HG02970 (cell line): ENCODE data around the gene AMOTL2.

Experiments
- ATAC-seq: cut with Tn5 transposase; IDR thresholded peaks from one replicate; pipeline ENCODE4 v1.9.1; 2021; ENCODE audit warnings: mild to moderate bottlenecking, moderate library complexity, moderate number of reproducible peaks; ENCODE audit not compliant: unreplicated experiment, low FRiP score

Gene AMOTL2

DNA sequence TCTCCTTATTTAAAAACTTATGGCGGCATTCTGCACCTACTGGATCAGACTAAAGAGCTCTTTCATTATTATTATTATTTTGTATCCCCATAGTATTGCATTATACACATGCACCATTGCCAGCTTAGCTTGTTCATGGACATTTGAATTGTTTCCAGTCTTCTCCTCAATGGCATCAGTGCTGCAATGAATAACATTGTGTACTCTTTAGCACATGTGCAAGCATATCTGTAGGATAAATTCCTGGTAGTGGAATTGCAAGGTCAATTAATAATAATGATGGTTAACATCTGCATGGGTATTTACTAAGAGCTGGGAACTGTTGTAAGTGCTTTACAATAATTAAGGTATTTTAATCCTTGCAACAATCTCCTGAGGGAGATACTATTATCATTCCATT, 52.0 kb downstream of the AMOTL2 start:
- ATAC-seq, result no peak

DNA sequence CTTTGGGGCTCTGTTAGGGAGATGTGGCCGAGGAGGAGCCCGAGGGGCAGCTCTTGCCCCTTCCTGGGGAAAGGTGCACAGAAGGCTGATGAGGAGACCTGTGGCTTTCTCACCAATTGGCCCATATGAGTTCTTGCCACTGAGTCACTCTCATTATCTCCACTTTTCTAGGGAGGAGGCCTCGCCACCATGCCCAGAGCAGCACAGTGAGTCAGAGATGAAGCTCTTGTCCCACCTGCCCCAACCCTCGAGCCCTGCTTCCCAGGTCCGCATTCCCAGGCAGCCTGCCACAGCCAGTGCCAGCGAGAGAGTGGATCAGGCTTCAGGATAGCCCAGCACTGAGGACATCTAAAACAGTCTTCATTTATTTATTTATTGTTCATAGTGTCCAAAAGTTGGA, 53.5 kb downstream of the AMOTL2 start:
- ATAC-seq, result no peak

DNA sequence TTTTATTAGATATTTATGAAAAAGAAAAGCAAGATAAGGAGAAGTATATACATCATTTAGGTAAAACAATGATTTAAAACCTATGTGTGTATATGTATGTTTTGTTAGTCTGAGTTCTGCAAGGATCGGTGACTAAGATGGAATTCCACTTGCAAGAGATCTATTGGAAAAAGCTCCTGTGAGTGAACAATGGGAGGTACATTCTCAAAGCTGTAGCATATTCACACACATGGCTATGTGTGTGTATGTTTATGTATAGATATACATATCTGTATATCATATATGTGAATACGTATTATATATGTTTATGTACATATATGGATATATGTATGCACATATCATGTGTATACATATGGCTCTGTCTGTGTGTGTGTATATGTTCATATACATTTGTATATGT, 54.3 kb downstream of the AMOTL2 start:
- no peak for ATAC-seq

DNA sequence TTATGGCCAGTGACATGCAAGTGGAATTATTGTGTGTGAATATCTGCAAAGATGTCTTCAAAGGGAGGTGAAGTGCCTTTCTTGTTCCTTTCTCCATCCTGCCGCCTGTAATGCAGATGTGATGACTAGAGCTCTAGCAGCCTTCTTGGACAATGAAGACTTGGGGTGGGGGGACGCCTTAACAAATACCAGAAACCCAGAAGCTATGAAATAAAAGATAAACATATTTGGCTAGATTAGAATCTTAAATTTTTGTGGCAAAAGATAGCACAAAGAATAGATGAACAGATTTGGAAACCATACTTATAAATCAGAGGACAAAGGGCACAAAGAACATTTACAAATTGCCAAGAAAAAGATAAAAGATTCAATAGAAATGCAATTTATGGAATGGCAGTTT, 56.1 kb downstream of the AMOTL2 start:
- no peak for ATAC-seq

DNA sequence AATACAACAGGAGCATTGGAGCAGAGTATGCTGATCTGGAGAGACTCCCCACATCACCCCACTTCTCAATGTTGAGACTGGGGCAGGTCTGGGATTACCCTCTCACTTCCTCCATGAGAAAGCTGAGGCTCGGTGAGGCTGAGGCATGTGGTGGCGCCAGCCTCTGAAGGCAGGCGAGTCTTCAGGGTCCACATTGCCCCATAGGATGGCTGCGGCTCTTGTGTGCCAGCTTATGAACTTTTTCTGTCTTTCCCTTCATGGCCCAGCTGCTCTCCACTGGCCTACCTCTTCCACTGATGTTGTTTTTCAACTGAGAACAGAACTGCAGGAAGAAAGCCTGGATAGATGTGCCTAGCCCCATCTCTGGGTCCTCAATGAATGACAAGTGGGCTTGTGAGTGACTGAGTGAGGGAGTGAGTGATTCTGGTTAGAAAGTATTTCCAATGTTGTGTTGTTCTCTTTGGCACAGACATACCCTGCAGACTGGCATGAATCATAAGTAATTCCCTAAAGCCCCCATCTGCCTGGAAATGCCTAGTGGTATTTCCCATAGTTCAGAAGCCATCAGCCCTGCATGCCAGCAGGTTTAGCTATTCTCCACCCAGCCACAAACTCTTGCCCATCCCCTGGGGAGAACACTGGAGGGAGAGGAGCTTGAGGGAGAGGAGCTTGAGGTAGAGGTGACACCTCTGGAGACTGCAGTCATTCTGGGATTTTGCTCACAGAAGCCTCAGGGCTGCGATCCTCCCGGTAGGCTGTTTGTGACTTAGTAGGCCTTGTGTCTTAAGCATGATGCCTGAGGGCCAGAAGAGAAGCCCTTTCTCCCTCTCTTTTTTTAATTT, 56.9 kb downstream of the AMOTL2 start:
- no peak for ATAC-seq

DNA sequence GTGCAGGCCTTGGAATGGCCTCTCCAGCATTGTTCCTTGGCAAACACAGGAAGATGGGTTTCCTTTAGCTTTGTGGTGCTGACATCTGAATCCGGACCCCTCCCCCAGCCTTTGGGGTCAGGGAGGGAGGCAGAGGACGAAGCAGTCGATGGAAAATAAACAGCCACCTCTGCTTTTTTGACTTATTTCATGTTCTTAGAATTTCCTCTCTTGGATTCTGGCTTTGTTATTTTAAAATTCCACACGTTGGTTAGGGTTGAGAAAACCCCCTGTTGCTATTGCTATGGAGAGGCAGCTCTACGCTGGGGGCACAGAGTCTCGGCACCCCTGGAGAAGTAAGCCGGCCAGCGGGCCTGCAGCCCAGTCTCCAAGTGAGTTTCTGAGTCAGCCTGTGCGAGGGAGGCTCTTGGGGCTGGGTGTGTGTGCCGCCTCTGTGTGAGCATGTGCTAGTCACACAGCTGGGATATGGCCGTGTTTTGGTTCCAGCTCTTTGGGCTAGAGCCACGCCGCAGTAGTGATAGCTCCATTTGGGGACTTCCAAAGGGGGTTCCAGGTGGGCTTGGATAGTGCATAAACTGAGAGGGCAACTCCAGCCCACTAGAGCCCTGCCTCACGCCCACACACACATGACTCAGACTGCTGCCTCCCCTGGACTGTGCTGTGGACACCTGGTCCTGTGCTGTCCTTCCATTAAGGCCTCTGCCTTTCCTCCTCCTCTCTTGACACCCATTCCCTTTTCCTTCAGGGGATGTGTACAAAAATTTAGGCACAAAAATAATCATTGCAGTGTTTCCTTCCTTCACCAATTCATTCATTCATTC, 58.8 kb downstream of the AMOTL2 start:
- ATAC-seq, result no peak

DNA sequence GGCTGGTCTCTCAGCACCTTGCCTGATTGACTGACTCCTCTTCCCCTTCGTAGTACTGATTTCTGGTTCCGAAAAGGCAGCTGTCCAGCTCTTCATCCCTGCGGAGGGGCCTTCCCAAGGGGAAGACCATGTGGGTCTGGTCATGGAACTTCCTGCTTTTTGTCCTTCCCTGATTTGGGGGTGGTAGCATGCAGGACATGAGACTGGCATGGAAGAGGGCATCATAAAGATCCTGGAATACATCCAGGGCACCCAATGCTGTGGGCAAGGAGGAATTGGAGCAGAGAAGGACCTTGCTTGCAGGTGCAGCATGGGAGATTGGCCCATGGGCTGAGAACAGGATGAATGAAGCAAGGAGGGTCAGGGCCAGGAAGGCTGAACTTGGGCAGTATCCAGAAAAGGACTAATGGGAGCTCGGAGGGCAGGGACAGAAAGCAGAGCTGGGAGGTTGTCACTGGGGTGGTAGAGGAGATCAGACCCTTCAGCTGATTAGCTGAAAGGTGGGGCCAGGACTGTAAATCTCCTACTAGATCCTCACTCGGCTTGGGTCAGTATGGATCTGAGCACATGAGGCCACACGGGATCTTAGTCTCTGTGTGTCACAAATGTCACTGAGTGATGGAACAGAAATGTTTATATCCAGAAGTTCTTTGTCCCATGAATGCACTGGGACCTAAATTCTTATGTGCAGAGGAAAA, 59.5 kb downstream of the AMOTL2 start:
- no peak for ATAC-seq

DNA sequence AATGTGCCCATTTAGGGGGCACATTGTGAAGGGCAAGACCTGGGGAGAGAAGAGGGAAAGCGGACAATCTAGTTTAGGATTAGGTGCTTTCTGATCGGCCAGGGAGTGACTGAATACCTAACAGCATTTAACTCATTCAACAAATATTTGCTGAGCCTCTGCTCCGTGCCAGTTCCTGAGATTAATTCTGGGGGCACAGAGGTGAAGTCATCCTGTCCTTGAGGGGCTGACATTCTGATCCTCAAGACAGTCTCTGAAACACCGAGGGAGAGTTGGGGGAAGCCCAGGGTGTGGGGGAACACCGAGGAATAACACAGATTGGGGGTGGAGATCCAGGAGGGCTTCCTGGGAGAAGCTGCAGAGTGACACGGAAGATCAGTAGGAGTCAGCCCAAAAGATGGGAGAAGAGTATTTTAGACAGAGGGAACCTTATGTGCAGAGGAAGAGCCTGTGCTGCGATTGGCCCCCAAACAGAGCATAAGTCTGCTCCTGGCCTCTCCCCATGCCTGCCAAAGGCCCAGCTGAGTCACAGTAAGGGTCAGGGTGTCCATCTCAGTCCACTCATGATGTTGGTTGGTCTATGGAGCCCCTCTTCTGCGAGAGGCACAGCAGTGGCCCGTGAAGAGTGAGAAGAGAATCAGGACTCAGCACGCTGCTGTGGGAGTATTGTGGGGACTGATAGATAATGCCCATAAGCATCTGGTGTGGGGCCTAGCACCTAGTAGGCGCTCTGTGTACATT, 60.2 kb downstream of the AMOTL2 start:
- ATAC-seq, result no peak

DNA sequence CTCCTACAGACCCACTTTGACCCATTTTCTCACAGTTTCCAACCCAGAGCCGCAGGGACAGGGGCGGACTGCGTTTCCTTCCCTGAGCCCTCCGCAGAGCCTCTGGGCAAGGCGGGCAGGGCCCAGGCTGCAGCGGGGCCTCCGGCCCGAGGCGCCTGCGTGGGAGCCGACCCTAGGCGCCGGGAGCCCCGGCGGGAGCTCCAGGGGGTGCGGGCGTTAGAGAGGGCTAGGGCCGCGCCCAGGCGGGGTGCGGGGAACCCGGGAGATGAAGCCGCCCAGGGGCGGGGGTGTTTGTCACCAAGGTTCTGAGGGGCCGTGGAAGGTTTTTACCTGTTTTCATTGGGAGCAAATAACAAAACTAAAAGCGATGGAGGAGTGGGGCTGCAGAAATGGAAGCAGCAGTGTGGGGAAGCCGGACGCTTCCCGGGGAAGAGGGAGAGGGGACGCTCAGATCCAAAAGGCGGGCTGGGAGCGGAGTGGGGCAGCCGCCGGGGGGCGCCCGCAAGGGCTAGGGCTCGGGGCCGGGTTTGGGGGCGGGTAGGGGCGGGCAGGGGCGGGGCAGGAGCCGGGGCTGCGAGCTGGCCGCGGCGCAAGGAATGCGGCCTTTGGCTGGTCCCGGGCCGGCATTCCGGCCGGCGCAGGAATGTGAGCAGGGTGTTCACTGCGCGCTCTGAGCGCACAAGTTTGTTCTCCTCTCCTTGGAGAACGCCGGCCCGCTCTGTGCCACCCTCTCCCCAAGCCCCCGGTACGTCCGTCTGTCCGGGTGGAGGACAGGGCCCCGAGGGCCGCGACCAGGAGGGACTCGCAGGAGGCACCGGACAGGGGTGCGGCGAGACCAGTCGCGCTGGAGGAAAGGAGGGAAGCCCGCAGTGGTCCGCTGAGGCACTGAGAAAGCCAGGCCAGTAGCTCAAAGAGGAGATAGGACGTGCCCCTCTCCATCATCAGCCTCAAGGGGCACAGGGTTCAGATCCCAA, 61.1 kb downstream of the AMOTL2 start:
- no peak for ATAC-seq

DNA sequence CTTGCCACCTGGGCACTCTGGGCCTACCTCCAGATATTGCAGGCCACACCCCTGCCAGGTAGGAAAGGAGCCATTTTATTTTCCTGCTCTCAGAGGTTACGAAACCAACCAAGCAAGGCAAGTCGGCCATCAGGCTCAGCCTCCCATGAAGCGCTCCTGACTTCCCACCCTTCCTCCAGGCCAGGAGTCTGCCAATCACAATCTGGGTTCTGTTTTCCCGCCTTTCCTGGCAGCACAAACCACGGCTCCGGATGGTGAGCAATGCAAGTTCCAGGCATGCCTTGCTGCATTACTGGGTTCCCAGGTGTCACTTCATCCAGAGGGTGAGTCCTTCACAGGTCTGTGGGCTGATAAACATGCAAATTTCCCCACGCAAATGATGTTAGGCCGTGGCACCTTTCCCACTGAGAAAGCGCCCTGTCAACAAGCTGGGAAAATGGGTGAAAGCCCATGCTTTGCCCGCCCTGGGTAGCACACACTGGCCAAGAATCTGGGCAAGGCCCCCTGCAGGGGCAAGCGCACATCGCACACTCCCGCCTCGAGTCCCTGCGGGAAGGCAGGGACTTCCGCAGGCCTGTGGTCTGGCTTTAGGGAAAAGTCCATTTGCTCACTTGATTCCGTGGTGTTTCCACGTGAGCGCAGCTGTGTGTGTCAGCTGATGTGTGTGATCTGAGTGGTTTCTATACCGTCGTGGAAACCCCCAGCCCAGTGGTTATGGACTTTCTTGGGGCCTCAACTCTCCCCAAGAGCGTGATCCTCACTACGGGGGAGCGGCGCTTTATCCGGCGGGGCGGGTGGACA, 62.0 kb downstream of the AMOTL2 start:
- no peak for ATAC-seq

DNA sequence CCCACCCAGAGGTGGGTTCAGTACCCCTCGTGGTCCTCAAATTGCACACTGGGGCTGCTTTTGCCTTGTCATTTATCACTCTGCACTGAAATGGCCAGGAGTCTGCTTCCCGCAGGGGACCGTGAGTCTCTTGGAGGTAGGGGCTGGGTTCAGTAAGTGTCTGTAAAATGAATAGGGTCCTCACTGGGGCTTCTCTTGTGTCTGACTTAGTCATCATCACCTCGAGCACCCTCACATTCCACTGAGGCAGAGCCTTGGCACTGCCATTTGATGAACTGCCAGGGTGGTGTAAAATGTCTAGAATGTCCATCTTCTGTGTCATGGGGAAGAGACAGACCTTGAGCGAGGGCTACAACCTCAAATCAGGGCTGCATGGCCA, 62.6 kb downstream of the AMOTL2 start:
- no peak for ATAC-seq

DNA sequence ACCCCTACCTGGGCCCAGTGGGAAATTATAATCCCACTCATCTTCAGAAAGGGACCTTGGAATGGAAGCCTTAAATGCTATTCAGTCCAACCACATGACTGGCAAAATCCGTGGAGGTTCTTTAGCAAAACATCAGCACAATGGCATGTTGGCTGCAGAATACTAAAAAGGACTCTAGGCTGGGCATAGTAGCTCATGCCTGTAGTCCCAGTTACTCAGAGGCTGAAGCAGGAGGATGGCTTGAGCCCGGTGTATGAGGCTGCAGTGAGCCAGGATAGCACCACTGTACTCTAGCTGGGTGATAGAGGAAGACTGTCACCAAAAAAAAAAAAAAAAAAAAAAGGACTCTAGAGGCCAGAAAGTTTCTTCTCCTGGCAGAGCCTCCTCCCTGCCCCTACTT, 63.0 kb downstream of the AMOTL2 start:
- ATAC-seq, result no peak

DNA sequence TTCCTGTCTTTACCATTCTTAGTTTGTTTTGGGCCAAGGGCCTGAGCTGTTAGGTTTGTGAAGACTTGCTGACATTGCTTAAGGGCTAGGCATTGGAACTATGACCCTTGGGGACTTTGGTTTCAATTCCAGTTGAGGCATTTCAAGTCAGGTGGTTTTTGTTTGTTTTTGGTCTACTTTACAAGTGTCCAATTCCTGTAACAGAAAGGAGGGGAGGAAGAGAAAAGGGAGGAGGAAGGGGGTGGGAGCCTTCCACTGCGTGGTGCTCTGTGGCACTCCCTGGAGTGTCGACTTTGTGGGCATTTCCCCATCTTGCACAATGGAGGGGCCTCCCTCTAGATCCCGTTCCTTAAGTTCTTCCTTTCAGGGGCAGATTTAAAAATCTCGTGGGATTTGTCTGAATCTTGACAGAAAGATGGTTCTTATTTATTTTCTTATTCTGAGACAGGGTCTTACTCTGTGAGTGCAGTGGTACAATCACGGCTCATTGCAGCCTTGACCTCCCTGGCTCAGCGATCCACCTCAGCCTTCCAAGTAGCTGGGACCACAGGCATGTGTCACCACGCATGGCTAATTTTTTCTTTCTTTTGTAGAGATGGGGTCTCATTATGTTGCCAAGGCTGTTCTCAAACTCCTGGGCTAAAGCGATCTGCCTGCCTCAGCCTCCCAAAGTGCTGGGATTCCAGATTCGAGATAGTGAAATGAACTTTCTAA, 64.1 kb downstream of the AMOTL2 start:
- no peak for ATAC-seq

DNA sequence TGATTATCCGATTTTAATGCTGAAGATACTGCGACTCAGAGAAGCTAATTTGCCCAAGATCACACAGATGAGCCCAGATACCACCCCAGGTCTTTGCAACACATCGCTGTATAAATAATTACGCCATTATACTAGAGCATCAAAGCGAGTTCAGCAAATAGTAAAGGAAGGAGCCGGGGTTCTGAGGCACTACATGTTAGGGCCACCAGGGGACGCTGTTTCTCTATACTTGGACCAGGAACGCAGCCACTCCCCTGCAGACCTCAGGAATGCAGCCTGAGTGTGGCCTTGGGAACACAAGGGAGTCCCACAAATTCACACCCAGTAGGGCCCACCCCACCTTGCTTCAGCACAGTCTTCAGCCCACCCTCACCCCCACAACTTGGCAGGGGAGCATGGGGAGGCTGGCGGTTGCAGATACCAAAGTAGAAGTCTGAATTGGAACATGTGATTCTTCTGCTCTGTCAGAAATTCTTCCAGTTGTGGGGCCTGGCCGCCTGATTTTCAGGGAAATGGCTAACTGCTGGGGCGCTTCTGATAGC, 65.8 kb downstream of the AMOTL2 start:
- ATAC-seq, result no peak

DNA sequence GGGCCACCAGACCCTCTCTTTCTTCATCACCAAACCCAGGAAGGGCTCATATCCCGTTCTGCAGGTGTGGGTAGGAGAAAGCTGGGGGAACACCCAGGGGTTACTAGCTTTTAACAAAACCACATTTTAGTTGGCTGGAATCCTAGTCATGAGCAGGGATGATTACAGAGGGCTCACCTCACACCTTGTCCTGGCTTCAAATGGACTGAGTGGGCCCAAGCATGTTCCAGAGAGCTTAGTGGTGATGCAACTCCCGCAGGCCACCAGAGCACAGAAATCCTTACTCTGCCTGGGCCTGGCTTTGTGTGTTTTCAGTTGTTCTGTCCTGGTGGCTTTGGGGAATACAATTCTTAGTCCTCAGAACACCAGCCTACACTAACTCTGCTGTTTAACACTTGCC, 66.8 kb downstream of the AMOTL2 start:
- ATAC-seq, result no peak

DNA sequence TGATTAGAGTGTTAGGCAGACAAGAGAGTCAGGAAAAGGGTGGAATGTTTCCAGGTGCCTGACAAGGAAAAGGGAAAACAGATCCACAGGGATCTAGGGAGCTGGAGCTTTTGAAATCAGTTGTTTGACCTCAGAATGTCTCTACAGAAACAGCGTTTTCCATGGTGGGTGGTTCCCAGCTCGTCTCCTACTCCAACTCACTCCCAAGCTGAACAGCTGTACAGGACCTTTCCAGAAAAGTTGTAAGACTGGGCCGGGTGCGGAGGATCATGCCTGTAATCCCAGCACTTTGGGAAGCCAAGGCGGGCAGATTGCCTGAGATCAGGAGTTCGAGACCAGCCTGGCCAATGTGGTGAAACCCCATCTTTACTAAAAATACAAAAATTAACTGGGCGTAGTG, 67.9 kb downstream of the AMOTL2 start:
- ATAC-seq, result no peak
